Keratinocyte (primary cell): ENCODE results near the gene TMEM120B. TPM values are rescaled to one million over a fixed set of nuclear protein-coding genes. Genes with fewer than 3 reads are reported as not detected.

ENCODE experiments used
- DNase-seq: peaks from one replicate; pipeline ENCODE4 v3.0.0-alpha.2; 2011; ENCODE audit warnings: low read depth, missing footprints, low spot score
- FAIRE-seq: peaks from 2 replicates; lab custom pipeline; 2011; peaks lifted over from hg19 to GRCh38; lab: Jason Lieb, UNC
- H2AFZ ChIP-seq: 2 replicates; pipeline ENCODE4 v1.6.0; 2012; ENCODE audit warnings: low read length, control low read depth, inconsistent platforms; ENCODE audit not compliant: control insufficient read depth
- H3K27ac ChIP-seq: 2 replicates; pipeline ENCODE4 v1.5.1; 2011; ENCODE audit warnings: low read length; ENCODE audit not compliant: control insufficient read depth, insufficient read depth
- H3K27me3 ChIP-seq: 3 replicates; pipeline ENCODE4 v1.6.0; 2011; ENCODE audit warnings: low read length; ENCODE audit not compliant: control insufficient read depth, insufficient read depth; ENCODE audit errors: extremely low read depth
- H3K36me3 ChIP-seq, 2 experiments: 2 replicates in 1 of 2; 3 replicates in 1 of 2; pipeline ENCODE4 v1.5.1; 2011; ENCODE audit warnings: low read length in 2 of 2, mild to moderate bottlenecking in 1 of 2; ENCODE audit not compliant: control insufficient read depth in 2 of 2, insufficient read depth in 2 of 2; ENCODE audit errors: extremely low read depth in 1 of 2
- H3K4me1 ChIP-seq: 3 replicates; pipeline ENCODE4 v1.5.1; 2011; ENCODE audit warnings: low read length; ENCODE audit not compliant: control insufficient read depth, insufficient read depth; ENCODE audit errors: extremely low read depth
- H3K4me2 ChIP-seq: 3 replicates; pipeline ENCODE4 v1.6.0; 2011; ENCODE audit warnings: low read depth, low read length; ENCODE audit not compliant: control insufficient read depth, insufficient read depth; ENCODE audit errors: extremely low read depth
- H3K4me3 ChIP-seq, 3 experiments: fragments of 200-600 bp in 1 of 3; sonication (generic) in 1 of 3; 2 replicates in 2 of 3; 3 replicates in 1 of 3; pipeline ENCODE4 v1.5.1; 2011 to 2016; ENCODE audit warnings: low read length in 3 of 3, mild to moderate bottlenecking in 3 of 3, control low read depth in 2 of 3, inconsistent platforms in 1 of 3, low read depth in 1 of 3, mixed read lengths in 1 of 3, mixed run types in 1 of 3, moderate library complexity in 1 of 3; ENCODE audit not compliant: control insufficient read depth in 2 of 3, insufficient read depth in 2 of 3; ENCODE audit errors: extremely low read depth in 1 of 3
- H3K79me2 ChIP-seq: 2 replicates; pipeline ENCODE4 v1.6.0; 2012; ENCODE audit warnings: low read length; ENCODE audit not compliant: control insufficient read depth, insufficient read depth
- H3K9ac ChIP-seq: 3 replicates; pipeline ENCODE4 v1.6.0; 2011; ENCODE audit warnings: low read length; ENCODE audit not compliant: control insufficient read depth, insufficient read depth; ENCODE audit errors: extremely low read depth
- H3K9me1 ChIP-seq: 3 replicates; pipeline ENCODE4 v1.6.0; 2011; ENCODE audit warnings: low read length; ENCODE audit not compliant: control insufficient read depth, insufficient read depth; ENCODE audit errors: extremely low read depth
- H3K9me3 ChIP-seq: 2 replicates; pipeline ENCODE4 v1.5.1; 2012; ENCODE audit warnings: low read depth, low read length; ENCODE audit not compliant: control insufficient read depth
- H4K20me1 ChIP-seq: 3 replicates; pipeline ENCODE4 v1.6.0; 2011; ENCODE audit warnings: low read length; ENCODE audit not compliant: control insufficient read depth, insufficient read depth; ENCODE audit errors: extremely low read depth
- EZH2 ChIP-seq: IDR thresholded peaks from one replicate; pipeline ENCODE4 v1.6.1; 2012; ENCODE audit warnings: inconsistent platforms, mild to moderate bottlenecking, low read length, moderate library complexity
- dilution Hi-C: fragments of 300-500 bp; cut with MboI; formaldehyde crosslinking; loops from one replicate; pipeline ENCODE4 v1.7.0; 2020; ENCODE audit warnings: low sequenced_read_pairs; ENCODE audit not compliant: extremely low pct_ligation_motif_present
- polyA plus RNA-seq, 5 experiments: library from polyadenylated mRNA; depleted of rRNA in 3 of 5; stranded (reverse) in 3 of 5; stranded (forward) in 1 of 5; unstranded in 1 of 5; fragments of >200 nt; gene quantifications; 1 replicate in 1 of 5; 2 replicates in 3 of 5; 3 replicates in 1 of 5; pipeline versions ENCODE4 v1.2.1 to v1.2.3, GENCODE V29; 2011 to 2012; ENCODE audit warnings: missing spikeins in 2 of 5, low read depth in 1 of 5, low replicate concordance in 1 of 5
- TF ChIP-seq, protein P1 (sequence below), 3 experiments: IDR thresholded peaks in 1 of 3; conservative IDR thresholded peaks in 1 of 3; optimal IDR thresholded peaks in 1 of 3; 2 replicates in 2 of 3; 3 replicates in 1 of 3; pipeline versions ENCODE3 to v1.5.1; 2011; ENCODE audit warnings: low read length in 3 of 3, mild to moderate bottlenecking in 3 of 3, moderate library complexity in 2 of 3, control low read depth in 1 of 3, inconsistent platforms in 1 of 3; ENCODE audit not compliant: insufficient read depth in 2 of 3; ENCODE audit errors: extremely low read depth in 1 of 3

The TMEM120B gene
- polyA plus RNA-seq, 1 donor (not counting 4 experiments of a cell fraction or from before 2014, with no cell fraction given), result 6.9 TPM

- Histone ChIP-seq H3K4me1 (peaks cover 15% of the 10 kb centered on the region), H3K4me2 (no peak overlapping the region)
These were observed 66.2 kb downstream of the TMEM120B start for GRCh38 chr12:121778567-121779421.

DNA sequence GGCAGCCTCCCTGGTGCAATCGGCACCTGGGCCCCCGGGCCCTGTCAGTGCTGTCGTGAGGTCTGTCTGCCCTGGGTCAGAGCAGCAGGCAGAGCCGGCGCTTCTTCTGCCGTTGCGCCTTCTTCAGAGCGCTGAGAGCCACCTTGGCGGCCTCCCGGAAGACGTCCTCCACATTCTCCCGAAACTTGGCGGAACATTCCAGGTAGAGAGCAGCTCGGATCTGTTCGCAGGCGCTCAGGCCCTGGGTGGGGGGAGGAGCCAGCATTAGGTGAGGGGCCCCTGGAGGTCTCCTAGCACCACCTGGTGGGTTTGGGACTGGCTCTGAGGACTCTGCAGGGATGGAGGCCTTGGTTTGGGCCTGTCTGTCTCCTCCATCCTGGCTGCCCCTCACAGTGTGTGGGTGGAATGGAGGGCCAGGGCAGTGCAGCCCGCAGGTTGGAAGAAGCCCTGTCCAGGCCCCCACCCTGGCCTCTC, 66.9 kb downstream of the TMEM120B start:
- dilution Hi-C loops, result no loop called here
- Histone ChIP-seq H3K27me3 (no peaks in the 10 kb centered on the region), H3K27ac (no peak overlapping the region), H3K4me3 (no peak overlapping the region), H3K9me3 (no peaks in the 10 kb centered on the region), H3K79me2 (no peaks in the 10 kb centered on the region), H2AFZ (no peak overlapping the region), H3K9me1 (no peaks in the 10 kb centered on the region), H3K4me2 (no peak overlapping the region), H3K36me3 (peaks cover 0 to 6% of the 10 kb centered on the region in 2 experiments), H3K4me1 (peaks cover 18% of the 10 kb centered on the region), H3K9ac (no peak overlapping the region), H4K20me1 (no peaks in the 10 kb centered on the region)
- DNase-seq (no peak), FAIRE-seq (no peak)
- no peak for TF ChIP-seq EZH2
- TF ChIP-seq, protein P1, sequence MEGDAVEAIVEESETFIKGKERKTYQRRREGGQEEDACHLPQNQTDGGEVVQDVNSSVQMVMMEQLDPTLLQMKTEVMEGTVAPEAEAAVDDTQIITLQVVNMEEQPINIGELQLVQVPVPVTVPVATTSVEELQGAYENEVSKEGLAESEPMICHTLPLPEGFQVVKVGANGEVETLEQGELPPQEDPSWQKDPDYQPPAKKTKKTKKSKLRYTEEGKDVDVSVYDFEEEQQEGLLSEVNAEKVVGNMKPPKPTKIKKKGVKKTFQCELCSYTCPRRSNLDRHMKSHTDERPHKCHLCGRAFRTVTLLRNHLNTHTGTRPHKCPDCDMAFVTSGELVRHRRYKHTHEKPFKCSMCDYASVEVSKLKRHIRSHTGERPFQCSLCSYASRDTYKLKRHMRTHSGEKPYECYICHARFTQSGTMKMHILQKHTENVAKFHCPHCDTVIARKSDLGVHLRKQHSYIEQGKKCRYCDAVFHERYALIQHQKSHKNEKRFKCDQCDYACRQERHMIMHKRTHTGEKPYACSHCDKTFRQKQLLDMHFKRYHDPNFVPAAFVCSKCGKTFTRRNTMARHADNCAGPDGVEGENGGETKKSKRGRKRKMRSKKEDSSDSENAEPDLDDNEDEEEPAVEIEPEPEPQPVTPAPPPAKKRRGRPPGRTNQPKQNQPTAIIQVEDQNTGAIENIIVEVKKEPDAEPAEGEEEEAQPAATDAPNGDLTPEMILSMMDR (optimal IDR thresholded peaks at IDR 0.05 in 1 of 3, IDR thresholded peaks at IDR 0.05 in 1 of 3, conservative IDR thresholded peaks at IDR 0.05 in 1 of 3; ENCODE audit: extremely low read depth in 1 of 3, insufficient read depth in 2 of 3, low read length in 3 of 3), result no peak

More at GRCh38 chr12:121778567-121779421, 66.2 kb downstream of the TMEM120B start:
- dilution Hi-C loops, result no loop called here
- no peaks in the 10 kb centered on the region for H3K9me1 ChIP-seq
- H3K27ac ChIP-seq, result no peak overlapping the region
- H3K9me3 ChIP-seq, result no peaks in the 10 kb centered on the region
- no peak for DNase-seq
- H4K20me1 ChIP-seq, result no peaks in the 10 kb centered on the region
- no peaks in the 10 kb centered on the region for H3K79me2 ChIP-seq
- no peak overlapping the region for H3K4me3 ChIP-seq
- no peaks in the 10 kb centered on the region for H3K27me3 ChIP-seq
- H2AFZ ChIP-seq, result no peak overlapping the region
- H3K9ac ChIP-seq, result no peak overlapping the region
- FAIRE-seq, result no peak
- H3K36me3 ChIP-seq, result peaks cover 0 to 6% of the 10 kb centered on the region in 2 experiments
- no peak for TF ChIP-seq EZH2
- TF ChIP-seq, protein P1 (optimal IDR thresholded peaks at IDR 0.05 in 1 of 3, IDR thresholded peaks at IDR 0.05 in 1 of 3, conservative IDR thresholded peaks at IDR 0.05 in 1 of 3; ENCODE audit: extremely low read depth in 1 of 3, insufficient read depth in 2 of 3, low read length in 3 of 3), result no peak
